GM21717 (cell line): ENCODE measurements around the gene ELL2.
"Not testable (repeated sequence)": the region's sequence is repeated elsewhere in the genome, so short reads cannot be mapped to it uniquely, and the experiment has no call there.

Source experiments
- ATAC-seq: cut with Tn5 transposase; IDR thresholded peaks from one replicate; pipeline ENCODE4 v1.9.1; 2021; ENCODE audit warnings: mild to moderate bottlenecking, moderate library complexity; ENCODE audit not compliant: unreplicated experiment

Gene ELL2

GRCh38 chr5:95910521-95910920, 51.1 kb downstream of the ELL2 start:
- ATAC-seq, result no peak

DNA sequence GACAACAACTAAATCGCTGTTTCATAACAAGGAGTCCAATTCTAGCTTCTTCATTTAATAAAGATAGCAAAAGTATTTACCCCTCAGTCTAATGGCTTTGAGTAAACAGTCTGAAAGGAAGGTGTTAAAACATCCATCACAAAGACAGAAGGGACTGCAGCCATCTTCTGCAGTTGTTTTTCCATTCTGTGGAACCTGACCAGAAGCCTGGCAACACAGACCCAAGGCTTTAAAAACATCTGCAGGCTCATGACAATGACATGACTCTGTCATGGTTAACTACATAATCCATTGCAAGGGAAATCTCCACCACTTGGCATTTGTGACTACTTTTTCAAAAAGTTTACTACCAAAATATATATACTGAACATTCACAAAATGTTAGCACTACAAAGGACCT, 51.9 kb downstream of the ELL2 start:
- ATAC-seq, result no peak

DNA sequence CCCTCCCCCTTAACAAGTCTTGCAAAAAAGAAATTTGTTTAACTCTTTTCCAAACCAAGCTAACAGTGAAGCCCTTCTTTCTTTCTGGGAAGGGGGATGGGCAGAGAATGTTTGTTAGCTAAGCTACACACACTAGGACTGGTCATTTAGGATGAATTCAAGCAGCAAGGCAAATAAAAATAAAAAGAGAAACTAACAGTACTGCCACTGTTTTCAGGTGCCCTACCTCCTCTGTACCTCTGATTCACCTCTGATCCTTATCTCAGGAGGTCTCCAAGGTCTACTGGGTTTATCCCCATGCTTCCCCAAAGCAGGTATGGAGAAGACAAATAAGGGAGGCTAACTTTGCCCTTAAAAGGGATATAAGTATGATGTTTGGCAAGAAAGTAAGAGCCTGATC, 52.9 kb downstream of the ELL2 start:
- ATAC-seq, result no peak

GRCh38 chr5:95907740-95908706, 53.6 kb downstream of the ELL2 start:
- no peak for ATAC-seq

- no peak for ATAC-seq
These were observed 54.5 kb downstream of the ELL2 start for GRCh38 chr5:95907067-95907705.

GRCh38 chr5:95906398-95906797, 55.3 kb downstream of the ELL2 start:
- not testable (repeated sequence) for ATAC-seq

- ATAC-seq, result no peak
These were observed 56.8 kb downstream of the ELL2 start for GRCh38 chr5:95904827-95905226.

DNA sequence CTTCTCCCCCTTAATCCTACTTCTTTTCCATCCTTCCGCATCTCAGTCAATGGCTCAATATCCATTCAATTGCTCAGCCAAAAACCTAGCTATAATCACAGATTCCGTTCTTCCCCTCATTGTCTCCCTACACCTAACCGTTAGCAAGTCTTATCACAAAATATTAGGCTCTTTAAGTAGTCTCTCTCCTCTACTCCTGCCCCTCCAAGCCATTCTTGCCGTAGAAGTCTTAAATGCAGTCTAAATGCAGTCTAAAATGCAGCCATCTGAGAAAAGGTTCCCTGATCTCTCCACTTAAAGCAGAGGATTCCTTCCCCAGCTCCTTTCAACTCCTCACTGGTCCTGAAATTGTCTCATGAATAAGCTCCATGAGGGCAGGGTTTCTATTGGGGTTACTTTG, 57.8 kb downstream of the ELL2 start:
- no peak for ATAC-seq

- no peak for ATAC-seq
These were observed 59.7 kb downstream of the ELL2 start for GRCh38 chr5:95901676-95902627.

DNA sequence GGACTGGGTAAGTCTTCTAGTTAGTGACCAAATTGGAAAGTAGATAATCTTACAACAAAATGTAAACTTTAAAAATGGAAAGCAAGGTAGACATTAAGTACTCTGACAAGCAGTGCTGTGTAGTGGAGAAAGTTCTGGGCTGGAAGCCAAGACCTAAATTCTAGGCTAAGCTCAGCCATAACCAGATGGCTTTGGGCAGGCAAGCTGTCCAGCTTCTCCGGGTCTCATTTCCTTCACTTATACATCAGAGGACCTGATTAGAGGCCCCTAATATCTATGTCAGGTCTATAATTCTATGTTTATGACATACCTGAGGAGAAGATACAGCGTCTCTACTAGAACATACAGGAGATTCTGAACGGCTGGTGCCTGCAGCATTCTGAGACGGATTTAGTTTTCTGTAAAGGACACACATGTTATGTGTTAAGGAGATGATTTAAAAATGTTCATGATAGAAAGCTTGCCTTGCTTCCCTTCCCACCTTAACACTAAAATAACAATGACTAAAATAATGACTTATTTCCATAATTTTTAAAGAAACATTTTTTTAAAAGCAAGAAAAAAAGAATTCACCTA, 61.2 kb downstream of the ELL2 start:
- no peak for ATAC-seq

DNA sequence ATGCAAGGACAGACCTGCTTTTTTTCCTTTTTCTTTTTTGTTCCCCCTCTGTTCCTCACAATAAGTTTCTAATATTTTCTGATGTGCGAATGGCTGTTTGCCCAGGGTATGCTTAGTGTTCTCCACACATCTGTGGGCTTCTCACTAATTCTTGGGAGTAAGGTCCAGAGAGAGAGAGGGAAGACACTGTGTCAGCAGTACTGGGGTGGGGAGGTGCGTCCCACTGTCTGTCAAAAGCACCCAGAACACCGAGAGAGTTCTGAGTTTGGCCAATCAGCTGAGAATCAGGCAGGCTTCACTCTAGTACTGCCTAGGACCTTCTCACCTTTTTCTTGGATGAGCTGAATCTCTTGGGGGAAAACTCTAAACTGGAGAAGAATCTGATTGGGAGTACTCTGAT, 61.8 kb downstream of the ELL2 start:
- ATAC-seq, result no peak

- ATAC-seq, result no peak
These were observed 62.6 kb downstream of the ELL2 start for GRCh38 chr5:95899006-95899405.

GRCh38 chr5:95895771-95896170, 65.9 kb downstream of the ELL2 start:
- ATAC-seq, result no peak

DNA sequence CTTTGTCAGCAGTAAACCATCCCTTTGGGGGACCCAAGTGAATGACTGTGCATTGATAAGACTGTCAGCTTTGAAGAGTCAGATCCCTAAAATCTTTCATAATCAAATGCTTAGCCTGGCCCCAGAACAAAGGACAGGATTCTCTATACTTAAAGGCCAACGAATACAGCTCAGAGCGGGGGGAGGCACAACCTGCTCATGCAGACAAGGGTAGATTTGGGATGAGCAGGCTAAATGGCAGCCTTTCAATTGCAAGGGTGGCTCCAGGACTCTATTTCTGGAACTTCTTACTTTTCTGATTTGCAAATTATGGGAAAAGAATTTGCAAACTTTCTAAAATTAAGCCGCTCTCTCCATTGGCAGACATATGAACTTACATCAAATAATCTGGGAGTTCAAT, 66.4 kb downstream of the ELL2 start:
- no peak for ATAC-seq

DNA sequence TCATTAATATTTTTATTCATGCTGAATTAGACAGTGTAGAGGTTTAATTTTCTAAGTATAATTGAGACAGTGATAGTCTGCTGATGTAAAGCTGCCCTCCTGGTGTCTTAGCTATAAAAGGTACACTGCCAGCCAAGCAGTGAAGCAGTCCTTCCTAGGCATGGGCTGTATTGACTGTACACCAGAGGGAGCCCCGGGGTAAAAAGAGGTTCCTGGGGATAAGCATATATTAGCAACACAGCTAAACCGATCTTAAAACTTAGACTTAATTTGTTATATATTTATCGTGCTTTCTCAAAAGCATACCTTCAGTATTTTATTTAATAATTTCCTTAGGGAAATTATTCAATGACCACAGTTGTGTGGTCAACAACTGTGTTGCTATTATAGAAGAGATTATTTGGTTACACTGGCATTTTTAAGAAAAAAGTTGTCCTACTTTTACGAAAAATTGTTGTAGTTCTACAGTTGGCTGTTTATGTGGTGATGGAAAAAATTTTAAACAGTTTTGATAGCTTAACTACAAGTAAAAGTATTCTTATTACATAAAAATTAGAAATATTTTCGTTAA, 68.8 kb downstream of the ELL2 start:
- no peak for ATAC-seq

- no peak for ATAC-seq
These were observed 70.2 kb downstream of the ELL2 start for GRCh38 chr5:95891499-95891898.

- ATAC-seq, result no peak
These were observed 72.6 kb downstream of the ELL2 start for GRCh38 chr5:95889076-95889475.

GRCh38 chr5:95887977-95888376, 73.7 kb downstream of the ELL2 start:
- ATAC-seq, result no peak

DNA sequence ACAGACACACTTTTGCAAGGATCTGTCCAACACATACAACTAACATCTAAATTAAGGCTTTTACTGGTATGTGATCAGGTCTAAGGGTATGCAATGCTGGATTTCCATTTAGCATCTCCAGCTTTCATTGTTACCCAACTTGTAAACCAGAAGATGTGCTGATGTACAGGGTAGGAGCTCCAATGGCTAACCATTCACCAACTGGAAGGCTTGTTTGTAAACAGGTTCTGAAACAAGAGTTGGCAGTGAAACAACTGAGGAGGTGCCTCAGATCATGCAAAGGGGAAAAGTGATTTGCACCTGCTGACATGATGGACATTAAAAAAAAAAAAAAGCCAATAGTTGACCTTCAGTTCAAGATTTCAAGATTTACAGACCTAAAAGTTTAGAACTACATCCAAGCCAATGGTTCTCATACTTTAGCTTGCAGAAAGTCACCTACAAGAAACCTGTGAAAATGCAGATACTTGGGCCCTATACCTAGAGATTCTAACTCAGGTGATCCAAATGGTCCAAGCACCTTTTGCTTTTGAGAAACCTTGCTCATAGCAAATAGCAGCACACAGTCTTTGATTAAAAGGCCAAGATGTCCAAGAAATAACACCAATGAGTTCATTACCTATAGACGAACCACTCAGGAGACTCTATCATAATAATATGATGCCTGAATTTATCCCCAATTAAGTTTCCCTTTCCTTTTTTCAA, 75.2 kb downstream of the ELL2 start:
- ATAC-seq, result no peak

GRCh38 chr5:95884511-95884910, 77.1 kb downstream of the ELL2 start:
- no peak for ATAC-seq
